AG09309 (cell line): ENCODE data around the gene ENTREP1.

ENCODE experiments used
- DNase-seq: peaks from one replicate; pipeline ENCODE4 v3.0.0-alpha.2; 2010; ENCODE audit warnings: low read depth
- H3K4me3 ChIP-seq: 2 replicates; pipeline ENCODE4 v1.5.1; 2011; ENCODE audit warnings: mild to moderate bottlenecking, low read depth, low read length, moderate library complexity; ENCODE audit not compliant: control insufficient read depth
- TF ChIP-seq, protein P1 (sequence below): IDR thresholded peaks from 2 replicates; pipeline ENCODE4 v1.5.1; 2011; ENCODE audit warnings: mild to moderate bottlenecking, low read depth, low read length, inconsistent platforms; ENCODE audit not compliant: insufficient read depth, control insufficient read depth; ENCODE audit errors: missing control alignments

ENTREP1 gene

DNA sequence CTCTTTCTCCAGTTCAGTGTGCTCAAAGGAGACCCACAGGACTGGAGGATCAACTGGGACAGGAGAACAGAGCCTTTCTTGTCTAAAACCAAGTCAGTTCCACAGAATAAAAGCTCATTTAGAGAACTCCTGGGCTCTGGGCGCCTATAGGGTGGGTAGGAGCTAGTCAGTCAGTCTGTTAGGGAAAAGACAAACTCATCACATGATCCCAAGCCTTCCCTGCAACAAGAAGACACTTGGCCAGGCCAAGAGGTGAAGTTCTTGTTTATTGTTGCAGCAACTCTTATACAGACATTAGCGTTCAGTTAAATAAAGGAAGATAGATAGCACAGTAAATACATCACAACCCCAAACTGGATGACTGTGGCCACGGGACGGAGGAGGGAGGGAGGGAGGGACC lies 102.3 kb downstream of the ENTREP1 start:
- no peak for DNase-seq
- TF ChIP-seq, protein P1, sequence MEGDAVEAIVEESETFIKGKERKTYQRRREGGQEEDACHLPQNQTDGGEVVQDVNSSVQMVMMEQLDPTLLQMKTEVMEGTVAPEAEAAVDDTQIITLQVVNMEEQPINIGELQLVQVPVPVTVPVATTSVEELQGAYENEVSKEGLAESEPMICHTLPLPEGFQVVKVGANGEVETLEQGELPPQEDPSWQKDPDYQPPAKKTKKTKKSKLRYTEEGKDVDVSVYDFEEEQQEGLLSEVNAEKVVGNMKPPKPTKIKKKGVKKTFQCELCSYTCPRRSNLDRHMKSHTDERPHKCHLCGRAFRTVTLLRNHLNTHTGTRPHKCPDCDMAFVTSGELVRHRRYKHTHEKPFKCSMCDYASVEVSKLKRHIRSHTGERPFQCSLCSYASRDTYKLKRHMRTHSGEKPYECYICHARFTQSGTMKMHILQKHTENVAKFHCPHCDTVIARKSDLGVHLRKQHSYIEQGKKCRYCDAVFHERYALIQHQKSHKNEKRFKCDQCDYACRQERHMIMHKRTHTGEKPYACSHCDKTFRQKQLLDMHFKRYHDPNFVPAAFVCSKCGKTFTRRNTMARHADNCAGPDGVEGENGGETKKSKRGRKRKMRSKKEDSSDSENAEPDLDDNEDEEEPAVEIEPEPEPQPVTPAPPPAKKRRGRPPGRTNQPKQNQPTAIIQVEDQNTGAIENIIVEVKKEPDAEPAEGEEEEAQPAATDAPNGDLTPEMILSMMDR: no peak
- no peak overlapping the region for H3K4me3 ChIP-seq

DNA sequence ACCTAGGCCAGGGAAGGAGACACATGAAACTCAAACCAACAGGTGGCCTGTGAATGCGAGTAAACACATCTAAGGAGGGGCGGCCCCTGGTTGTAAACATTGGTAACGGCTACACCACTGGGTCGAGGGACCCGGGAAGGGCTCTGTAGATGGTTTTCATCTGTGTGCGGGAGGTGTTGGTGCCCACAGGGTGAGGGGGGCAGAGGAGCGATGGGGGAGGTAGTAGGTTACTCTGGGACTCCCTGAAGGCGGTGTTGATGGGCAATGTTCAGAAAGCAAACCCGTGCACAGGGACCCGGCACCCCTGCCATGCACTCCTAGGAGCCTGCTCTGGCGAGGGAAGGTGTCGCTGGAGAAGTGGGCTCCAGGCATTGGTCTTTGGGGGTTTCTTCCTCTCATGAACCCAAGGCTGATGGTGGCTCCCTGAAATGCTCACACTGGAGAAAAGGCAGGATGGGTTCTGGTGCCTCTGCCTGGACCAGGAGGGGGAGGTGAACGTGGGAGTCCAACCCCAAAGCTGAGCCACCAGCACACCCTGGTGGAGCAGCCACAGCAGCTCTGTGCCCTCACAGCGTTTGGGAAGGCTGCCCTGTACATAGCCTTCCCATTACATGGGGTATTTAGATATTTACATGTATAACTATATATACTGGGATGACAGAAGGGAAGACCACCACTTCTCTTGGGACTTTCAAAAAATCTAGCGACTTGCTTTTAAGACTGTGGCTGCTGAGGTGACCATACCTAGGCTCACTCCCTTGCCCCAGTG lies 103.2 kb downstream of the ENTREP1 start:
- DNase-seq: no peak
- TF ChIP-seq, protein P1: no peak
- no peak overlapping the region for H3K4me3 ChIP-seq

DNA sequence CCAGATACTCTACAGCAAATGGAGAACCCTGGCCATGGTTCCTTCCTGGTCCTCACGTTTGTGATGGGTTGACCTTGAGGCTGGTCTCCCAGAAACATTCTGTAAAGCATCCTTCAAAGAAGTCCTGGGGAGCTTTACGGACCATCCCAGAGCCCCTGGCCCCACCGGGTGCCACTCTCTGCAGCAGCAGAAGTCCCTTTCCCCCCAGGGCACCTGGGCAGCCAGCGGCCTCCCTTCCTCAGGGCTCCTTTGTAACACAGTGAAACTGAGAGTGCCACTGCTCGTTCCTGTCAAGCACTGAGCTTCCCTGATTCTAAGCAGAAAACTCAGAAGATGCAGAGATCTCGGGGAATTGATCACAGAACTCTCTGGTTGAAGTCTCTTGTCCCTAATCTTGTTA lies 104.3 kb downstream of the ENTREP1 start:
- TF ChIP-seq, protein P1: no peak
- H3K4me3 ChIP-seq: no peak overlapping the region
- no peak for DNase-seq

DNA sequence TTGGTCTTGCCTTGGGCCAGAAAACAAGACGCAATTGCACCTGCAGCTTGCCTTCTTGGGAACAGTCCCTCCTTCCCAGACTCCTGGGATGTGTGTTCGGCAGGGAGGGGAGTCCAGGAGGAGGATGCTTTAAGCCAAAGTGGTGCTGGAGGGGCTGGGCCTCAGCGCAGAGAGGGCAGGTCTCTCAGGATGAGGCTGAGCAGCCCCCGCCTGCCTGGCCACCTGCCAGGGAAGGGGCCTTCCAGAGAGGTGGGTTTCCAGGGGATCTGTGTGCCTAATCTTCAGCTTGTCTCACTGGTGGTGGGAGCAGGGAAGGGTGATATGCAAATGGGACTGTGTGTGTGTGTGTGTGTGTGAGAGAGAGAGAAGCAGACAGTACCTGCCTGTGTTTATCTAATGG lies 105.2 kb downstream of the ENTREP1 start:
- no peak overlapping the region for H3K4me3 ChIP-seq
- no peak for DNase-seq
- TF ChIP-seq, protein P1: no peak

DNA sequence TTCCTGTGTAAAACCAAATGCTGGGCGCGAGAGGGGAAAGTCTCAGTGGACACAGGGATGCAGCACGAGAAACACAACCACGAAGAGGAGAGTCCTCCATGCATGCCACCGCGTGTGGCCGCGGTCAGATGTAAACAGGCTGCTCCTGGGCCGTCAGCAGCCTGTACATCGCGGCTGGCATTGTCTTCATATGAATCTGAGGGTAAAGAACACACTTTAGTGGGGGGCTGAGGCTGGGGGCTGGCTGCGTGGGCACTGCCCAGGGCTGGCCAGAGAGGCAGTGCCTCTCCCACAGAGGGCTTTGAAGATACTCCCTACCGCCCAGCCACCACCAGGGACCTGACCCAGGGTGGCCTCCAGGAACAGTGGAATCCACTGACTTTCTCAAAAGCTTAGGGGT lies 106.2 kb downstream of the ENTREP1 start:
- TF ChIP-seq, protein P1: no peak
- no peak for DNase-seq
- no peak overlapping the region for H3K4me3 ChIP-seq

DNA sequence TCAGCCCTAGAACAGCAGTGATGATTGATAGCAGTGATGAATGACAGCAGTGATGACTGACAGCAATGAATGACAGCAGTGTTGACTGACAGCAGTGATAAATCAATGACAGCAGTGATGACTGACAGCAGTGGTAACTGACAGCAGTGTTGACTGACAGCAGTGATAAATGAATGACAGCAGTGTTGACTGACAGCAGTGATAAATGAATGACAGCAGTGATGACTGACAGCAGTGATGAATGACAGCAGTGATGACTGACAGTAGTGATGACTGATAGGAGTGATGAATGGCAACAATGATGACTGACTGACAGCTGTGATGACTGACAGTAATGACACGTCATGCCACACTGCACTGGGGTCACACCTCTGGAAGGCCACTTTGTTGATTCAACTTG lies 106.8 kb downstream of the ENTREP1 start:
- no peak overlapping the region for H3K4me3 ChIP-seq
- TF ChIP-seq, protein P1: no peak

More for the DNA sequence above, 106.8 kb downstream of the ENTREP1 start:
- no peak for DNase-seq
